ENCODE data around the gene MRPL43. TPM values are rescaled to one million over a fixed set of nuclear protein-coding genes. Genes with fewer than 3 reads are reported as not detected.

Gene MRPL43
- total RNA-seq, 1 donor from 2014 or later = 24.5 TPM

- TF ChIP-seq EZH2phosphoT487 (IDR thresholded peaks at IDR 0.05) (no peak), CTCF (IDR thresholded peaks at IDR 0.05) (no peak), EZH2 (IDR thresholded peaks at IDR 0.05) (no peak)
- Histone ChIP-seq H3K36me3 (no peaks in the 10 kb centered on the region), H3K4me3 (peak overlapping the region; percentile 69), H2AFZ (replicated peaks) (peak overlapping the region; percentile 91), H3K9me3 (ENCODE audit: low read depth) (no peaks in the 10 kb centered on the region), H3K27me3 (peaks cover 20% of the 10 kb centered on the region), H3K4me2 (peak overlapping the region; percentile 93), H3F3A (ENCODE audit: low read depth) (peaks cover 33% of the 10 kb centered on the region), H3K27ac (no peak overlapping the region), H3K9ac (no peak overlapping the region), H3K79me2 (ENCODE audit: low read depth) (no peaks in the 10 kb centered on the region), H3K4me1 (peaks cover 13% of the 10 kb centered on the region), H4K20me1 (ENCODE audit: low read depth) (peaks cover 4% of the 10 kb centered on the region)
- H3K36me3 Mint-ChIP-seq = peaks cover 3% of the 10 kb centered on the region
- H3K27ac Mint-ChIP-seq = no peak overlapping the region
- peak; percentile 42 for DNase-seq (ENCODE audit: low spot score)
- H3K27me3 Mint-ChIP-seq (ENCODE audit: insufficient read depth, low read depth) = peaks cover 14% of the 10 kb centered on the region
- H3K4me3 Mint-ChIP-seq = peak overlapping the region; percentile 85
- no peaks in the 10 kb centered on the region for H3K9me3 Mint-ChIP-seq
- peaks cover 31% of the 10 kb centered on the region for H3K4me1 Mint-ChIP-seq
These were observed 17.0 kb downstream of the MRPL43 start for GRCh38 chr10:100970076-100970913.

GRCh38 chr10:100969187-100970075, 17.9 kb downstream of the MRPL43 start, which contains the start of gene SEMA4G:
Gene SEMA4G, plus strand, starts transcription at chr10:100969504. Its CDS starts 3,409 bp downstream, at chr10:100972913.
- Mint-ChIP-seq H3K27ac (no peak within 1 kb of the TSS), H3K36me3 (peaks cover 3% of the 10 kb centered on the region), H3K4me3 (peak within 1 kb of the TSS; percentile 85), H3K4me1 (peaks cover 31% of the 10 kb centered on the region), H3K9me3 (no peaks in the 10 kb centered on the region), H3K27me3 (ENCODE audit: insufficient read depth, low read depth) (peaks cover 14% of the 10 kb centered on the region)
- no peak within 1 kb of the TSS for H3K9ac ChIP-seq
- H3K27ac ChIP-seq = no peak within 1 kb of the TSS
- H3K79me2 ChIP-seq (ENCODE audit: low read depth) = no peaks in the 10 kb centered on the region
- peaks cover 20% of the 10 kb centered on the region for H3K27me3 ChIP-seq
- H4K20me1 ChIP-seq (ENCODE audit: low read depth) = peaks cover 4% of the 10 kb centered on the region
- H3K36me3 ChIP-seq = no peaks in the 10 kb centered on the region
- peak within 1 kb of the TSS; percentile 69 for H3K4me3 ChIP-seq
- peak within 1 kb of the TSS; percentile 93 for H3K4me2 ChIP-seq
- peak; percentile 88 for DNase-seq (ENCODE audit: low spot score)
- peaks cover 13% of the 10 kb centered on the region for H3K4me1 ChIP-seq
- H3K9me3 ChIP-seq (ENCODE audit: low read depth) = no peaks in the 10 kb centered on the region
- TF ChIP-seq EZH2phosphoT487 (IDR thresholded peaks at IDR 0.05) (no peak), CTCF (IDR thresholded peaks at IDR 0.05) (peak; percentile 74), EZH2 (IDR thresholded peaks at IDR 0.05) (peak; percentile 47)
- peaks cover 33% of the 10 kb centered on the region for H3F3A ChIP-seq (ENCODE audit: low read depth)
- peak within 1 kb of the TSS; percentile 91 for H2AFZ ChIP-seq (replicated peaks)

- H3K9me3 Mint-ChIP-seq = no peaks in the 10 kb centered on the region
- Histone ChIP-seq H3K27me3 (peaks cover 20% of the 10 kb centered on the region), H3K9me3 (ENCODE audit: low read depth) (no peaks in the 10 kb centered on the region), H3K9ac (no peak overlapping the region), H3K4me1 (peaks cover 13% of the 10 kb centered on the region), H3K79me2 (ENCODE audit: low read depth) (no peaks in the 10 kb centered on the region), H3K27ac (no peak overlapping the region), H3K36me3 (no peaks in the 10 kb centered on the region), H3F3A (ENCODE audit: low read depth) (peaks cover 33% of the 10 kb centered on the region), H3K4me2 (peak overlapping the region; percentile 93), H4K20me1 (ENCODE audit: low read depth) (peaks cover 4% of the 10 kb centered on the region), H2AFZ (replicated peaks) (peak overlapping the region; percentile 91), H3K4me3 (peak overlapping the region; percentile 69)
- H3K36me3 Mint-ChIP-seq = peaks cover 3% of the 10 kb centered on the region
- no peak for DNase-seq (ENCODE audit: low spot score)
- peaks cover 12% of the 10 kb centered on the region for H3K27me3 Mint-ChIP-seq (ENCODE audit: insufficient read depth, low read depth)
- TF ChIP-seq EZH2 (IDR thresholded peaks at IDR 0.05) (no peak), CTCF (IDR thresholded peaks at IDR 0.05) (no peak), EZH2phosphoT487 (IDR thresholded peaks at IDR 0.05) (no peak)
- H3K4me1 Mint-ChIP-seq = peaks cover 31% of the 10 kb centered on the region
- H3K27ac Mint-ChIP-seq = no peak overlapping the region
- H3K4me3 Mint-ChIP-seq = peak overlapping the region; percentile 85
These were observed 18.5 kb downstream of the MRPL43 start for GRCh38 chr10:100968863-100969186.

Data from neural progenitor cell (in vitro differentiated cells).